Hypothalamus (tissue), 51 donors: ENCODE results near the gene VSIR.

Source experiments
- DNase-seq, 51 donors: peaks; one replicate each; lab custom pipeline; 2025; lab: John Stamatoyannopoulos, UW

Gene VSIR

DNA sequence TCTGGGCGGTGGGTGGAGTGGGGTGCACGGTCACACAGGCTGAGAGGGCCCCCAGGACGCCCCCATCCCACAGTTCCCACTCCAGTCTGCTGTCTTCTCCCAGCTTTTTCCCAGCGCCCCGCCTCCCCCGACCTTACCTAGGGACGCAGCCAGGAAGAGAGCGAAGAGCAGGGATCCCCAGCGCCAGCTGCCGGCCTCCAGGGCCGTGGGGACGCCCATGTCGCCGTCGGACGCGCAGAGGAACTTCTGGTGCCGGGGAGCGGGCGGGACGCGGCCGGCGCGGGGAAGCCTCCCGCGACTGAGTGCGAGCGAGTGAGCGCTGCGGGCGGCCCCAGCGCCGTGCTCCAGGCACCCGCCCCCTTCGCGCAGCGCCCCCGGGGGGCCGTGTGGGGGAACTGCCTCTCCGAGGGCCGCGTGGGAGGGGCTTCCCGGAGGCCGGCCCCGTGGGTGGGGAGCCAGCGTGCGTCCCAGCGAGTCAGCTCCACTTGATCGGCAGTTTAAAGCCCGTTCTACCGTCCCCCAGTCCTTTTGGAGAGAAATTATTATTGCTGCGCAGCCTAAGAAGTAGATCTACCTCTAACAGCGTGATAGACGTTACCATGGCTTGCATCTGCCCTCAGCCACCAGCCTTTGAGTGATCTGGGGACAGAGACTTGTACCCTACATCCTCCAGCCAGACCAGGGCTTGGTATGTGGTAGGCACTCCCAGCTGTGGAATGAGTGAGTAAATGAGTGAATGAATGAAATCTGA, at the start of gene VSIR:
Gene VSIR (minus strand): TSS at position 300 of the 751 bp plus-strand sequence. CDS start 81 bp downstream, at position 219.
- peak in 46 of 51 donors; percentile 27 to 87 (median 72) for DNase-seq

- no peak for DNase-seq
These were observed 48.8 kb upstream of the VSIR start for GRCh38 chr10:71821909-71822763.

- DNase-seq, result no peak
These were observed 47.6 kb upstream of the VSIR start for GRCh38 chr10:71820966-71821365.

DNA sequence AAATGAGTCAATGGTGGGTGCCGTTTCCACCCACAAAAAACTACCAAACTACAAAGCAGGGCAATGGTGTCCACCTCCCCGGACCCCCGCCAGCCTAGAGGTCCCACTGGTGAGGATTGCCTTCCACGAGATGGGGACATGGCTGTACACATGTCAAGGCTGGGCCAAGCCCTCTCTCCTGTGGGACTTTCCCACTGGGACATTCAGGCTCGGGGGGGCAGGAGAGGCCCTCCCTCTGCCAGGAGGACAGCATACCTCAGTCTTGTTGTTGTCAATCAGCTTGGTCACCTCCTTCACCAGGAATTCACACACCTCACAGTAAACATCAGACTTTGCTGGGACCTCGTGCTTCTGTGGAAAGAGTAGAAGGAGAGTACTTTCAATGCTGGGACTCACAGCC, 46.7 kb upstream of the VSIR start:
- no peak for DNase-seq

DNA sequence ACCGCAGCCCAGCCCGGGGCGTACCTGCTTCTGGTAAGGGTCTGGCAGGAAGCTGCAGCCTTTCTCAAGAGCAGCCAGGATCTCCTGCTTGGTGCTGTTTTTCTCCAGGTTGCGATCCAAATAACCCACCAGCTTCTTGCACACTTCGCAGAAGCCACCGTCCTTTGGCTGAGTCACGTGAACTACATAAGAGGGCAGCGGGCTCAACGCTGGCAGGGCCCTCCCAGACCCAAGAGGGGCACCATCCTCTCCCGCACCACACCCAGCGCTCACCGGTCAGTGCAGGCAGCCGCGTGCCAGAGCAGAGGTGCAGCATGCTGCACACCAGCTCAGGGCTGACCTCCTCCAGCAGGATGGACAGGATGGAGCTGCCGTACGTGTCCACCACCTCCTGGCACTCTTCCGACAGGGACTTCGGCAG, 46.1 kb upstream of the VSIR start:
- no peak for DNase-seq

DNA sequence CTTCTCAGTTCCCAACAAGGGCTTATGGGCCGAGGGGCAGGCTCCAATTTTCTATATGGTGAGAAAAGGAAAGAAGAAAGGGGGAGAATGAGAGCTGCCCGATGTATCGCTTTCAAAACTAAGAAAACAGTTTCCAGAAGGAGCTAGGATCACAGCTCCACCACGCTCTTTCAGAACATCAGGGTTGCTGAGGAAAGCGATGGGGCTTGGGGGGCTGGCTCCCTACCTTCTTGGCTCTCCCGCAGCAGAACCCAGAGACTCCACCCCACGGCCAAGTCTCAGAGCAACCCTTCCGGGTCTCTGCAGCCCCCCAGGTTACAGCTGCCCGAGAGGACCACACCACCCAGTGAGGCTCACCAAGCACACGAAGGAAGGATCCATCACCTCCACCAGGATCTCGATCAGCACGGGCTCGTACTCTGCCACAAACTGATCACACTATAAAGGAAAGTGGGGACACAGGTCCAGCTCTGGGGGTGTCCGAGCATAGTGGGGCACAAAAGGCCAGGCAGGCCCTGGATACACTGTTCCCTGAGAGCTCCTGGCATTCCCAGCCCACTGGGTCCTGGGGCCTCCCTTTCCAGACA, 45.4 kb upstream of the VSIR start:
- DNase-seq, result no peak

DNA sequence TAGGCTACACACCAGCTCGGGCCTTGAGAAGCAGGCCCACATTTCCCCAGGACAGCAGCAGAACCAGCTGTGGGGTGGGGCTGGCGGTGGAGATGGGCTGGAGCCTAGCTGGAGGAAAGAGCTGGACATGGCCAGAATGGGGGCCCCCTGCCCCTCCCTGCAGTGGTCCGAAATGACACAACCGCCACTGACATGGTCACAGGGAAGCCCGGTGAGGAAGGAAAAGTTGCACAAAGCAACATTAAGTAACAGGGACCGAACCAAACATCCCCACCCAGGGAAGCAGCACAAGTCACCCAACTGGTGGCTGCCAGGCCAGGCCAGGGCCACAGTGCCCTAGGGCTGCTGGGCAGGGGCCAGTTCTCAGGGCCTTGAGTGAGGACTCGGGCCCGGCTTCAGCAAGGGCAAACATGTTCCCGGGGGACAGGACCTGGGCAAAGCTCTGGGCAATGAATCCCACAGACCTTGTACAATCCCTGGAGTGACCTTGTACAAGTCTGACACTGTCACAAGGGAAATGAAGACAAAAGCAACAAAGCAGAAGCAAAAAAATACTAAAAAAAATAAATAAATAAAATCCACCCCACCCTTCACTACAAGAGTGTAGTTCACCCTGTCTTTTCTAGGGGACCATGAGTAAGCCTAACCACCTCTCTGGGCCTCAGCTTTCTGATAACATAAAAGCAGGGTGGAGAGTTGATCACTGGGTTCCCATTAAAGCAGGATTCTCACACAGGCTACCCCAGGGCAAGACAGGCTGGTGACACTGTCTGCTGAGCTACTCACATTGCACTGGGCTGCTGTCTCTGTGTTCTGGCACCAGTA, 44.7 kb upstream of the VSIR start:
- peak in 9 of 51 donors; percentile 34 to 53 (median 46) for DNase-seq

DNA sequence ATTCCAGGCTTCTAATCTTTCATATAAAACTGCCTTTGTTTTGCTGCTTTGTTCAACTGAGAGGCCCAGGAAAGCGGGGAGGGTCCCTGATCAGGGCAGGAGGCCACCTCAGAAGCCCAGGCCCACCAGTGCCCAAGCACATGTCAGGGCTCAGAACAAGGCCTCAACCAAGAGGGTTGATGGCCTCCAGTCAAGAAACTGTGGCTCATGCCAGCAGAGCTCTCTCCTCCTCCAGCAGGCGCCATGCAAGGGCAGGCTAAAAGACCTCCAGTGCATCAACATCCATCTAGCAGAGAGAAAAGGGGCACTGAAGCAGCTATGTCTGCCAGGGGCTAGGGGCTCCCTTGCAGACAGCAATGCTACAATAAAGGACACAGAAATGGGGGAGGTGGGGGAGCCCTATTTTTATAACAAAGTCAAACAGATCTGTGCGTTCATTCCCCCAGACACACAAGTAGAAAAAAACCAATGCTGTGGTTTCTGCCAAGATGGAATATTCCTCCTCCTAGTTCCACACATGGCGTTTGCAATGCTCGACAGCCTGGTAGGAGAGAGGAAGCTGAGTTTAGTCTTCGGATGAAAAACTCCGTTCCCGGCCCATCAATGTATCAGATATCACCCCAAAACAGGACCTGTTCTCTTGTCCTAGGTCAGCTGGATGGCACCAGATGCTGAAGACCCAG, 43.8 kb upstream of the VSIR start:
- peak in 1 of 51 donors; percentile 25 for DNase-seq

DNA sequence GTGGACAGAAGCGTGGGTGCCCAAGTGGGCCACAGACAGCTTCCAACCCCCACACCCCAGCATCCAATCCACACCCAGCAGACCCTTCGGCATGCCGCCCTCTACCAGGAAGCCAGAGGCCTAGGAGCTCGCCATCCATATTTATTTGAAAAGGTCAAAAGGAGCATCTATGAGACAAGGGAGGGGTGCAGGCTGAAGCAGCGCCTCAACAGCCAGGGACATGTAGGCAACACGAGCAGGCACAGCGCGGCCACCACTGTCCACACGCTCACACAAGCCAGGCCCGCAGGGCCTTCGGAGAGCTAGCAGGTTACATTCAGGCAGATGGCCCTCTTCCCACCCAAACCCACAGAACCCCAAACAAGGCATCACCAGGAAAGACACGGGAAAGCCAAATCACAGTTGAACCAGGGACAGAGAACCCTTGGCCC, 43.1 kb upstream of the VSIR start:
- DNase-seq, result peak in 1 of 51 donors; percentile 35

- no peak for DNase-seq
These were observed 42.3 kb upstream of the VSIR start for GRCh38 chr10:71815515-71816130.

- DNase-seq, result no peak
These were observed 41.6 kb upstream of the VSIR start for GRCh38 chr10:71814922-71815411.

- no peak for DNase-seq
These were observed 39.7 kb upstream of the VSIR start for GRCh38 chr10:71812913-71813590.

GRCh38 chr10:71812016-71812912, 38.9 kb upstream of the VSIR start:
- peak in 47 of 51 donors; percentile 22 to 80 (median 49) for DNase-seq

GRCh38 chr10:71811351-71811750, 38.0 kb upstream of the VSIR start:
- no peak for DNase-seq

GRCh38 chr10:71810048-71810750, 36.9 kb upstream of the VSIR start:
- no peak for DNase-seq

- DNase-seq, result no peak
These were observed 36.3 kb upstream of the VSIR start for GRCh38 chr10:71809628-71810027.
